ENCODE measurements around the gene ERGIC3.

- TF ChIP-seq, protein P1, sequence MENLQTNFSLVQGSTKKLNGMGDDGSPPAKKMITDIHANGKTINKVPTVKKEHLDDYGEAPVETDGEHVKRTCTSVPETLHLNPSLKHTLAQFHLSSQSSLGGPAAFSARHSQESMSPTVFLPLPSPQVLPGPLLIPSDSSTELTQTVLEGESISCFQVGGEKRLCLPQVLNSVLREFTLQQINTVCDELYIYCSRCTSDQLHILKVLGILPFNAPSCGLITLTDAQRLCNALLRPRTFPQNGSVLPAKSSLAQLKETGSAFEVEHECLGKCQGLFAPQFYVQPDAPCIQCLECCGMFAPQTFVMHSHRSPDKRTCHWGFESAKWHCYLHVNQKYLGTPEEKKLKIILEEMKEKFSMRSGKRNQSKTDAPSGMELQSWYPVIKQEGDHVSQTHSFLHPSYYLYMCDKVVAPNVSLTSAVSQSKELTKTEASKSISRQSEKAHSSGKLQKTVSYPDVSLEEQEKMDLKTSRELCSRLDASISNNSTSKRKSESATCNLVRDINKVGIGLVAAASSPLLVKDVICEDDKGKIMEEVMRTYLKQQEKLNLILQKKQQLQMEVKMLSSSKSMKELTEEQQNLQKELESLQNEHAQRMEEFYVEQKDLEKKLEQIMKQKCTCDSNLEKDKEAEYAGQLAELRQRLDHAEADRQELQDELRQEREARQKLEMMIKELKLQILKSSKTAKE (IDR thresholded peaks at IDR 0.05; ENCODE audit: low read depth, poor library complexity, severe bottlenecking): no peak
- TF ChIP-seq CTCF (IDR thresholded peaks at IDR 0.05 in 2 of 3, conservative IDR thresholded peaks at IDR 0.05 in 1 of 3; ENCODE audit: control insufficient read depth in 2 of 3, extremely low read depth in 1 of 3, insufficient read depth in 1 of 3, low read depth in 3 of 3, low read length in 3 of 3): no peak
- TF ChIP-seq ZNF622 (IDR thresholded peaks at IDR 0.05): no peak
- TF ChIP-seq CEBPB (IDR thresholded peaks at IDR 0.05; ENCODE audit: borderline replicate concordance in 1 of 2, low read depth in 2 of 2, low read length in 2 of 2): no peak
- no peak for TF ChIP-seq HCFC1 (IDR thresholded peaks at IDR 0.05; ENCODE audit: low read length)
- TF ChIP-seq POLR2A (IDR thresholded peaks at IDR 0.05; ENCODE audit: low read depth, low read length): no peak
These were observed 18.2 kb downstream of the ERGIC3 start for GRCh38 chr20:35560105-35560511.

Data from GM12878 (cell line).